ENCODE measurements around the gene CERKL. TPM values are rescaled to one million over a fixed set of nuclear protein-coding genes. Genes with fewer than 3 reads are reported as not detected.
A peak's percentile ranks its signal among the peaks of the same experiment; 100 is the strongest.

Gene CERKL
- total RNA-seq, 2 donors from 2014 or later, result not detected

GRCh38 chr2:181680055-181680936 is 23.4 kb upstream of the CERKL start, which contains the start of gene NEUROD1:
TSS of gene NEUROD1 (minus strand) at chr2:181680517. CDS start at chr2:181678860, 1,657 bp downstream.
- intact Hi-C loops (cut with DNase I), result no loop called here

GRCh38 chr2:181679544-181679979 is 22.7 kb upstream of the CERKL start:
- no peak for DNase-seq (ENCODE audit: low spot score)
- intact Hi-C loops (cut with DNase I), result no loop called here

More at GRCh38 chr2:181680055-181680936, 23.4 kb upstream of the CERKL start, which contains the start of gene NEUROD1:
- DNase-seq (ENCODE audit: low spot score), result no peak

GRCh38 chr2:181678861-181679543 is 22.1 kb upstream of the CERKL start:
- DNase-seq (ENCODE audit: low spot score), result no peak
- intact Hi-C loops (cut with DNase I), result no loop called here

DNA sequence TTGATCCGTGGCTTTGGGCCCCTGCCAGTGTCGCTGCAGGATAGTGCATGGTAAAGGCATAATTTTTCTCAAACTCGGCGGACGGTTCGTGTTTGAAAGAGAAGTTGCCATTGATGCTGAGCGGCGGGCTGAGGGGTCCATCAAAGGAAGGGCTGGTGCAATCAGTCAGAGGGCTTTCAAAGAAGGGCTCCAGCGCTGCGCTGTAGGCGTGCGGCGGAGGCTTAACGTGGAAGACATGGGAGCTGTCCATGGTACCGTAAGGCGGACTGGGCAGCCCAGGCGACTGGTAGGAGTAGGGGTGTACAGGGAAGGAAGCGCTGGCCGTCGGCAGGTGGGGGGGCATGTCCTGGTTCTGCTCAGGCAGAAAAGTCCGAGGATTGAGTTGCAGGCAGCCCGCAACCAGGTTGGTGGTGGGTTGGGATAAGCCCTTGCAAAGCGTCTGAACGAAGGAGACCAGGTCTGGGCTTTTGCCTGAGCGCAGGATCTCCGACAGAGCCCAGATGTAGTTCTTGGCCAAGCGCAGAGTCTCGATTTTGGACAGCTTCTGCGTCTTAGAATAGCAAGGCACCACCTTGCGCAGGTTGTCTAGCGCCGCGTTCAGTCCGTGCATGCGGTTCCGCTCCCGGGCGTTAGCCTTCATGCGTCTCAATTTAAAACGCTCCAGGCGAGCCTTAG is 21.1 kb upstream of the CERKL start:
- DNase-seq (ENCODE audit: low spot score), result peak; percentile 89

DNA sequence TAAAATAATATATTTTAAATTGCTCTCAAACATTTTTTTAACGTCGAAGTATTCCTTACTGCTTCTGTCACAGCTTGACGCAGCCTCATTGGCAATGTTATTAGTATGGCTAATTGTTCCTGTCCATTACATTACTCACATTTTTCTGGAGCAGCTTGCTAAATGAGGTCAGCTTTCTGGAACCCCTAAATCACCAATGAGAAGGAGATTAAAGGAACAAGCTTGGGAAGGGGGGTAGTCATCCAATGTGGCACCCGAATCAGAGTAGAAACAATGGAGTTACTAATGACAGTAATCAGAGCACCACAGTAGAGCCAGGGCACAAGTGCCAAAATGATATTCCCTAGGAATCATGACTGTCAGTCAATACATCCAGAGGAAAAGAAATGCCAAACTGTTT is 18.3 kb upstream of the CERKL start:
- intact Hi-C loops (cut with DNase I), result no loop called here
- DNase-seq (ENCODE audit: low spot score), result no peak

More for the DNA sequence above, 21.1 kb upstream of the CERKL start:
- intact Hi-C loops (cut with DNase I), result no loop called here

DNA sequence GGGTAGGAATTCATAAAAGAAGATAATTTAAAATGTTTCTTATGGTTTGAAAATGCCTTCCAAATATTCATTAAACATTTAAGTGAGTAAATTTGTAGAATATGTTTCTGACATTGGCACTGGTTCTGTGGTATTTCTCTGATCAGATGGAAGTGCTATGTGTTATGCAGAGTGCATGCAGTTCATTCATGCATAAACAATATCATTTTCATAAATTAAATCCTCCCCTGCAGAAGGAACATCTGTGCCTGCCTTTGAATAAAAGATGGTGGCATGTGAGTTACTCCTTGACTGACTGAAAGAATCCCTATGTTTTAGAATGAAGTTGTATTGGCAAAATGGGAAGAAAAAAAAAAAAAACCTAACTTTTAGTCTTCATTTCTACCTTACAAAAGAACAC is 17.6 kb upstream of the CERKL start:
- no peak for DNase-seq (ENCODE audit: low spot score)
- intact Hi-C loops (cut with DNase I), result no loop called here

- DNase-seq (ENCODE audit: low spot score), result no peak
Measured at GRCh38 chr2:181673173-181673572, 16.3 kb upstream of the CERKL start.

DNA sequence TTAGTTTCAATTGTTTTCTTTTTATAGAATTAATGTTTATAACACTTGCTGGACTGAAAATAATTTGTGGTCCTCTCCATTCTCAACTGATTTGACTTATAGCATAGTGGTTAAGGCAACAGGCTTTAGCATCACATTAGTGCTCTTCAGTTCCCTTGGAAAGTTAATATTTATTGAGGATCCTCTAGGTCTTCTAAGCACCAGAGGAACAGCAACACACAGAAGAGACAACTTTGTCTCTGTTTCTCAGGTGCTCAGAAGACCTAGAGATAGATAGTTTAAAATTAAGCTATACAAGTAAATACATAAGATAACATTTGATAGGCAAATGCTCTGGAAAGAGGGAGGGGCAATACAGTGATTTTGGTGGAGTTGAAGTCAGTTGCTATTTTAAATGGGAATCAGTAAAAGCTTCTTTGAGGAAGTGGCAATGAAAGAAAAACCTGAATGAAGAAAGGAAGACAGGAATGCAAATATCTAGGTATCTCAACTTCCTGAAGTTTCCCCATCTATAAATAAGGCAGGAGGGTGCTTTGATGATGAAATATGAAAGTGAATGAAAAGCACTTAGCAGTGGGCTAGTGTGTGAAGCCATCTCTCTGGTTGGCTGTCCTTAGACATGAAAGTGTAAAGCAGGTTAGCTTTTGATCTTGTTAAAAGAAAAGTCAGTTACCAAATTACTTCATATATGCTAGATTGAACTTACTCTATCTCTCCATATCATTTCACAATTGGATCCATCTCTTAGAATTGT is 15.5 kb upstream of the CERKL start:
- DNase-seq (ENCODE audit: low spot score), result no peak
- intact Hi-C loops (cut with DNase I), result no loop called here

More at GRCh38 chr2:181673173-181673572, 16.3 kb upstream of the CERKL start:
- intact Hi-C loops (cut with DNase I), result no loop called here

DNA sequence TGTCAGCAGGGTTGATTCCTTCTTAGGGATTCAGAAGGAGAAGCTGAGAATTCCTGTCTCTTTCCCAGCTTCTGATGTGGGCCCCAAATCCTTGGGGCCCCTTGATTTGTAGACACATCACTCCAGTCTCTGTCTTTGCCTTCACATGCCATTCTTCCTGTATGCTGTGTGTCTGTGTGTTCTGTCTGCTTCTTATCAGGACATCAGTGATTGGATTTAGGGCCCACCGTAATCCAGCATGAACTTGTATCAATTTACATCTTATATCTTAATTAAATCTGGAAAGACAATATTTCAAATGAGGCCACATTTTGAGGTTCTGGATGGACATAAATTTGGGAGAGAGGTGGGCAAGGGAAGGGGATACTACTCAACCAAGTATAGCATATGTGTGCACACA is 13.7 kb upstream of the CERKL start:
- DNase-seq (ENCODE audit: low spot score), result no peak
- intact Hi-C loops (cut with DNase I), result no loop called here

- no peak for DNase-seq (ENCODE audit: low spot score)
- intact Hi-C loops (cut with DNase I), result no loop called here
Measured at GRCh38 chr2:181667234-181667633, 10.3 kb upstream of the CERKL start.

DNA sequence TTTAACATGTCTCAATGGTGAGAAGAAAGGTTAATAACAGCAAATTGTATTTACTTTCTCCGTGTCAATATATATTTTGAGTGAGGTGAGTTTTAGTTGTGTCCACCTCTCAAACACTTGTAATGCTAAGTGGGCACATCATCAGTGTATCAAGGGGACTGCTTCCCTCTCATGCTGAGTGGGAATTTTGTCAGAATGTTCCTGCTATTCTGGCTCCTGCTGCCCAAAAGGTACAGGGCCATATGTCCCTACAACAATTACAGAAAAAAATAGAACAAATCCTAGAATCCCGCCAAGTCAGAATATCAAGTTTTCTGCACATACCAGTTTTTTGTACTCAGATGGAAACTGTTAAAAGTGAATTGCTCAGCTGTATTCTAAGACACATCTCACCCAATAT is 5.4 kb upstream of the CERKL start:
- intact Hi-C loops (cut with DNase I), result no loop called here
- no peak for DNase-seq (ENCODE audit: low spot score)

- no peak for DNase-seq (ENCODE audit: low spot score)
- intact Hi-C loops (cut with DNase I), result no loop called here
Measured at GRCh38 chr2:181660181-181660580, 3.3 kb upstream of the CERKL start.

- intact Hi-C loops (cut with DNase I), result no loop called here
- no peak for DNase-seq (ENCODE audit: low spot score)
Measured at GRCh38 chr2:181658444-181658843, 1.5 kb upstream of the CERKL start.

- intact Hi-C loops (cut with DNase I), result no loop called here
- no peak for DNase-seq (ENCODE audit: low spot score)
Measured at GRCh38 chr2:181657379-181657778, 474 bp upstream of the CERKL start.

DNA sequence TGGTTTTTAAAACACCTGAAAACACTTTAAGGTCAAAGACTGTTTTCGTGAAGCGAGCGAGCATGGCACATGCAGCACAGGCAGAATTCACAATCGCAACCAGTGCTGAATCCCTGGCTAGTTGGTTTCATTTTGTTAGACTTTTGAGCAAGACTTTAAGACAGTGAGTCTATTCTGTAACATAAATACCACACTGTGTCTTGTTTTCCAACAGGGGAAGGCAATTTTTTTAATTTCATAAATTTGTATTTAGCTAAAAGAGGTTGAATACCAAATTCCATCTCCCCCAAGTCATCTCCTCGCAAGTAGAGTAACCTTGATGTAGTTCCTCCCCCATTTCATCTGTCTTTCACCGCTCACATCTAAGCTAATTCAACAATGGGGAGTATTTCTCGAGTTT is 1.4 kb downstream of the CERKL start:
- no peak for DNase-seq (ENCODE audit: low spot score)
- intact Hi-C loops (cut with DNase I), result no loop called here

DNA sequence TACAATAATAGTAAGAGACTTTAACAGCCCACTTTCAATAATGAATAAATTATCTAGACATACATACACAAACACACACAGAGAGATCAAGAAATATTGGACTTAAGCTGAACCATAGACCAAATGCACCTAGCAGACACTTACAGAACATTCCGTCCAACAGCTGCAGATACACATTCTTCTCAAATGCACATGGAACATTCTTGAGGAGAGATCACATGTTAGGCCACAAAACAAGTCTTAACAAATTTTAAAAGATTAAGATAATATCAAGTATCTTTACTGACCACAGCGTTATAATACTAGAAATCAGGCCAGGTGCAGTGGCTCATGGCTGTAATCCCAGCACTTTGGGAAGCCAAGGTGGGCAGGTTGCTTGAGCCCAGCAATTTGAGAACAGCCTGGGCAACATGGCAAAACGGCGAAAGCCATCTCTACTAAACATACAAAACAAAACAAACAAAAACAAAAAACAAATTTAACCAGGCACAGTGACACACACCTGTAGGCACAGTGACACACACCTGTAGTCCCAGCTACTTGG is 7.4 kb downstream of the CERKL start:
- intact Hi-C loops (cut with DNase I), result no loop called here
- DNase-seq (ENCODE audit: low spot score), result no peak

- intact Hi-C loops (cut with DNase I), result no loop called here
- no peak for DNase-seq (ENCODE audit: low spot score)
Measured at GRCh38 chr2:181648478-181649155, 8.3 kb downstream of the CERKL start.

- intact Hi-C loops (cut with DNase I), result no loop called here
- no peak for DNase-seq (ENCODE audit: low spot score)
Measured at GRCh38 chr2:181646415-181646987, 10.4 kb downstream of the CERKL start.

Data from posterior vena cava (tissue), 2 donors.